ENCODE data around the gene HHIPL2. TPM values are rescaled to one million over a fixed set of nuclear protein-coding genes. Genes with fewer than 3 reads are reported as not detected.

Gene HHIPL2
- polyA plus RNA-seq (ENCODE audit: insufficient read length in 12 of 12) = under 1 TPM in 9 of 12 donors, not detected in 3; 0.07 to 0.53 (median 0.21) TPM
- long read RNA-seq, donor 1 = 0 reads
- long read RNA-seq, donor 2 = 0 reads
- long read RNA-seq, donor 3 = 0 reads
- long read RNA-seq, donor 4 = 0 reads
- long read RNA-seq, donor 5 = 0 reads
- long read RNA-seq, donor 6 = 0 reads
- long read RNA-seq, donor 7 = 0 reads
- long read RNA-seq, donor 8 = 0 reads
- long read RNA-seq, donor 9 = 0 reads
- long read RNA-seq, donor 10 = 0 reads
- long read RNA-seq, donor 11 = 0 reads

GRCh38 chr1:222547944-222548671, at the start of gene HHIPL2:
Gene HHIPL2 (minus strand): TSS chr1:222548104. CDS start chr1:222548044, 60 bp downstream.
- no peak for DNase-seq

GRCh38 chr1:222596696-222597095, 48.8 kb upstream of the HHIPL2 start:
- DNase-seq = no peak

- no peak for DNase-seq
Measured at GRCh38 chr1:222594789-222595188, 46.9 kb upstream of the HHIPL2 start.

GRCh38 chr1:222592171-222592570, 44.3 kb upstream of the HHIPL2 start:
- no peak for DNase-seq

GRCh38 chr1:222589462-222590302, 41.8 kb upstream of the HHIPL2 start, which contains the start of gene TAF1A:
Gene TAF1A (minus strand): TSS chr1:222589933.
- peak; percentile 95 for DNase-seq

GRCh38 chr1:222588135-222588534, 40.2 kb upstream of the HHIPL2 start:
- no peak for DNase-seq

GRCh38 chr1:222586842-222587241, 38.9 kb upstream of the HHIPL2 start:
- DNase-seq = no peak

- DNase-seq = no peak
Measured at GRCh38 chr1:222583079-222583478, 35.2 kb upstream of the HHIPL2 start.

- DNase-seq = no peak
Measured at GRCh38 chr1:222582099-222582774, 34.3 kb upstream of the HHIPL2 start.

- DNase-seq = no peak
Measured at GRCh38 chr1:222579316-222579715, 31.4 kb upstream of the HHIPL2 start.

GRCh38 chr1:222570837-222571236, 22.9 kb upstream of the HHIPL2 start:
- DNase-seq = no peak

GRCh38 chr1:222561656-222562055, 13.8 kb upstream of the HHIPL2 start:
- no peak for DNase-seq

- no peak for DNase-seq
Measured at GRCh38 chr1:222557574-222557973, 9.7 kb upstream of the HHIPL2 start.

- DNase-seq = no peak
Measured at GRCh38 chr1:222557148-222557547, 9.2 kb upstream of the HHIPL2 start.

- no peak for DNase-seq
Measured at GRCh38 chr1:222555992-222556615, 8.2 kb upstream of the HHIPL2 start.

GRCh38 chr1:222554177-222554576, 6.3 kb upstream of the HHIPL2 start:
- DNase-seq = no peak

- DNase-seq = no peak
Measured at GRCh38 chr1:222552882-222553281, 5.0 kb upstream of the HHIPL2 start.

- DNase-seq = no peak
Measured at GRCh38 chr1:222547260-222547614, 667 bp downstream of the HHIPL2 start.

- no peak for DNase-seq
Measured at GRCh38 chr1:222546548-222547259, 1.2 kb downstream of the HHIPL2 start.

- no peak for DNase-seq
Measured at GRCh38 chr1:222546091-222546490, 1.8 kb downstream of the HHIPL2 start.

GRCh38 chr1:222543817-222544216, 4.1 kb downstream of the HHIPL2 start:
- DNase-seq = no peak
